HepG2 (cell line): ENCODE data around the gene ATOH8. TPM values are rescaled to one million over a fixed set of nuclear protein-coding genes. Genes with fewer than 3 reads are reported as not detected.

Experiments
- ATAC-seq: fragments of 200-7000 bp; cut with Tn5 transposase; 3 replicates; pipeline ENCODE4 v1.9.1; 2020; ENCODE audit warnings: mild to moderate bottlenecking, moderate library complexity
- BruUV-seq: library from RNA; stranded (reverse); fragments of 400-500 nt; replicated peaks from 2 replicates; lab custom pipeline; 2021; lab: Mats Ljungman, UMichigan
- CTCF ChIA-PET: fragments of 300-600 bp; formaldehyde crosslinking; extraction: SDS; loops from one replicate; lab custom pipeline; 2021; ENCODE audit warnings: low total read pairs, inconsistent platforms, low intra/inter-chr PET ratio; lab: Yijun Ruan, JAX
- POLR2A ChIA-PET: fragments of 350-600 bp; sonication (Branson Sonifier 250); formaldehyde crosslinking; loops from one replicate; lab custom pipeline; 2020; ENCODE audit warnings: antibody characterized with exemption, inconsistent platforms; lab: Yijun Ruan, JAX
- DNase-seq: peaks from one replicate; pipeline ENCODE4 v3.0.0-alpha.2; 2015; ENCODE audit warnings: low spot score
- FAIRE-seq: peaks from 3 replicates; lab custom pipeline; 2011; peaks lifted over from hg19 to GRCh38; lab: Jason Lieb, UNC
- H2AFZ ChIP-seq: one replicate; pipeline ENCODE4 v1.6.1; 2011; ENCODE audit warnings: low read length, inconsistent platforms
- H3K27ac ChIP-seq: fragments of 300-600 bp; 3 replicates; pipeline ENCODE4 v1.8.0; 2011; ENCODE audit warnings: mixed run types, mild to moderate bottlenecking, mixed read lengths, low read length, inconsistent platforms; ENCODE audit not compliant: insufficient read depth; ENCODE audit errors: extremely low read length
- H3K27me3 ChIP-seq, 2 experiments: fragments of 200-600 bp in 1 of 2; 2 replicates in 1 of 2; 3 replicates in 1 of 2; pipeline versions ENCODE4 v1.6.0 to v1.8.0; 2011; ENCODE audit warnings: low read length in 2 of 2, mild to moderate bottlenecking in 2 of 2, moderate library complexity in 2 of 2, inconsistent platforms in 1 of 2; ENCODE audit not compliant: insufficient read depth in 2 of 2, control insufficient read depth in 1 of 2
- H3K36me3 ChIP-seq, 2 experiments: fragments of 200-600 bp in 1 of 2; replicated peaks in 1 of 2; 2 replicates in 1 of 2; 3 replicates in 1 of 2; pipeline versions ENCODE4 v1.5.1 to v1.8.0; 2011; ENCODE audit warnings: low read length in 2 of 2, inconsistent platforms in 1 of 2; ENCODE audit not compliant: insufficient read depth in 2 of 2, control insufficient read depth in 1 of 2
- H3K4me1 ChIP-seq: 2 replicates; pipeline ENCODE4 v1.5.1; 2012; ENCODE audit warnings: low read length, inconsistent platforms; ENCODE audit not compliant: insufficient read depth
- H3K4me2 ChIP-seq: 2 replicates; pipeline ENCODE4 v1.6.0; 2011; ENCODE audit warnings: low read depth, low read length, inconsistent platforms
- H3K4me3 ChIP-seq, 3 experiments: fragments of 200-600 bp in 1 of 3; sonication (generic), shearing (Covaris generic) in 1 of 3; replicated peaks in 1 of 3; 2 replicates each; pipeline ENCODE4 v1.5.1; 2011 to 2016; ENCODE audit warnings: low read length in 3 of 3, inconsistent platforms in 2 of 3, low read depth in 2 of 3, mild to moderate bottlenecking in 2 of 3, control low read depth in 1 of 3, mixed read lengths in 1 of 3; ENCODE audit not compliant: insufficient read depth in 1 of 3
- H3K79me2 ChIP-seq: one replicate; pipeline ENCODE4 v1.6.1; 2011; ENCODE audit warnings: low read length, inconsistent platforms; ENCODE audit not compliant: insufficient read depth
- H3K9ac ChIP-seq: 2 replicates; pipeline ENCODE4 v1.6.0; 2011; ENCODE audit warnings: mild to moderate bottlenecking, low read depth, low read length, inconsistent platforms; ENCODE audit not compliant: insufficient read depth
- H3K9me3 ChIP-seq: 2 replicates; pipeline ENCODE4 v1.5.1; 2012; ENCODE audit warnings: mild to moderate bottlenecking, low read length
- H4K20me1 ChIP-seq: 2 replicates; pipeline ENCODE4 v1.6.0; 2011; ENCODE audit warnings: inconsistent platforms, mild to moderate bottlenecking, low read length, moderate library complexity; ENCODE audit not compliant: insufficient read depth
- CBFB ChIP-seq: sonication (generic); formaldehyde crosslinking; IDR thresholded peaks from 2 replicates; pipeline ENCODE4 v1.4.0; 2020; ENCODE audit warnings: missing genetic modification reagents
- GABPA ChIP-seq, 2 experiments: IDR thresholded peaks; 2 replicates each; pipeline ENCODE4 v1.6.1; 2011 to 2016; ENCODE audit warnings: low read depth in 2 of 2, low read length in 1 of 2, missing biosample characterization in 1 of 2, missing genetic modification characterization in 1 of 2
- HOXA3 ChIP-seq: sonication (generic); formaldehyde crosslinking; IDR thresholded peaks from 2 replicates; pipeline ENCODE4 v1.5.0; 2020; ENCODE audit warnings: missing genetic modification reagents
- ISL2 ChIP-seq: sonication (generic); formaldehyde crosslinking; IDR thresholded peaks from 2 replicates; pipeline ENCODE4 v1.5.0; 2020; ENCODE audit warnings: missing genetic modification reagents
- MBD4 ChIP-seq: IDR thresholded peaks from 2 replicates; pipeline ENCODE4 v1.6.1; 2012; ENCODE audit warnings: low read length, inconsistent platforms, borderline replicate concordance
- NCOA2 ChIP-seq: sonication (generic); formaldehyde crosslinking; IDR thresholded peaks from 2 replicates; pipeline ENCODE4 v1.8.0; 2022; ENCODE audit warnings: inconsistent platforms
- NR2F2 ChIP-seq: IDR thresholded peaks from 2 replicates; pipeline ENCODE4 v1.6.1; 2012; ENCODE audit warnings: low read depth, inconsistent platforms, borderline replicate concordance
- REXO4 ChIP-seq: sonication (generic); formaldehyde crosslinking; IDR thresholded peaks from 2 replicates; pipeline ENCODE4 v1.8.0; 2022; ENCODE audit warnings: missing genetic modification reagents, mild to moderate bottlenecking, borderline replicate concordance
- RFX1 ChIP-seq: fragments of 450-650 bp; IDR thresholded peaks from 2 replicates; pipeline ENCODE4 v1.6.1; 2017
- ZFP90 ChIP-seq: sonication (generic); formaldehyde crosslinking; IDR thresholded peaks from 2 replicates; pipeline ENCODE4 v1.8.0; 2022; ENCODE audit warnings: missing genetic modification reagents, mild to moderate bottlenecking, inconsistent platforms, borderline replicate concordance
- ZNF10 ChIP-seq: sonication (generic); formaldehyde crosslinking; IDR thresholded peaks from 2 replicates; pipeline ENCODE4 v1.4.0; 2020; ENCODE audit warnings: mild to moderate bottlenecking, low read depth, missing genetic modification reagents, borderline replicate concordance
- ZNF598 ChIP-seq: sonication (generic); formaldehyde crosslinking; IDR thresholded peaks from 2 replicates; pipeline ENCODE4 v1.5.1; 2020; ENCODE audit warnings: mild to moderate bottlenecking, missing genetic modification reagents, borderline replicate concordance
- WGBS: methylation state at CpG from one replicate; pipeline ENCODE4 v1.1.6; 2017; ENCODE audit warnings: low lambda C conversion rate; 5-methylcytosine and 5-hydroxymethylcytosine counted together
- in situ Hi-C: cut with HindIII; loops from 2 replicates; pipeline ENCODE4 v1.10.0; 2017; ENCODE audit warnings: low pct_unique_long_range_greater_than_20kb; ENCODE audit not compliant: extremely low pct_ligation_motif_present
- intact Hi-C: fragments of 100-400 bp; cut with micrococcal nuclease; formaldehyde crosslinking; loops from one replicate; pipeline ENCODE4 v1.10.0; 2022; ENCODE audit not compliant: unreplicated experiment
- polyA plus RNA-seq, 8 experiments: library from polyadenylated mRNA; depleted of rRNA in 3 of 8; stranded (reverse) in 7 of 8; unstranded in 1 of 8; fragments of >200 nt; fragmentation: Illumina TruSeq in 4 of 8; extraction: Trizol in 4 of 8; gene quantifications; 2 replicates each; pipeline versions ENCODE4 v1.2.1 to v1.2.3, GENCODE V29; 2011 to 2016; ENCODE audit warnings: low read depth in 4 of 8, missing spikeins in 1 of 8, mixed read lengths in 1 of 8; ENCODE audit not compliant: insufficient read depth in 1 of 8
- total RNA-seq, 5 experiments: library from RNA; depleted of rRNA; stranded (reverse); fragments of >200 nt; fragmentation: Illumina TruSeq; extraction: Trizol; gene quantifications; 2 replicates each; pipeline ENCODE4 v1.2.3, GENCODE V29; 2016; ENCODE audit warnings: low read depth in 1 of 5
- TF ChIP-seq, protein P1 (sequence below): sonication (generic); formaldehyde crosslinking; IDR thresholded peaks from 2 replicates; pipeline ENCODE4 v1.8.1; 2023; ENCODE audit warnings: missing genetic modification reagents, mild to moderate bottlenecking, borderline replicate concordance
- TF ChIP-seq, protein P2 (sequence below): sonication (generic); formaldehyde crosslinking; IDR thresholded peaks from 2 replicates; pipeline ENCODE4 v1.4.0; 2020; ENCODE audit warnings: mild to moderate bottlenecking, missing genetic modification reagents, borderline replicate concordance

ATOH8 gene
- total and polyA plus RNA-seq, 2 of the 13 experiments (the other 11 are each of a cell fraction or from before 2014, with no cell fraction given): 0.13 to 0.61 TPM

DNA sequence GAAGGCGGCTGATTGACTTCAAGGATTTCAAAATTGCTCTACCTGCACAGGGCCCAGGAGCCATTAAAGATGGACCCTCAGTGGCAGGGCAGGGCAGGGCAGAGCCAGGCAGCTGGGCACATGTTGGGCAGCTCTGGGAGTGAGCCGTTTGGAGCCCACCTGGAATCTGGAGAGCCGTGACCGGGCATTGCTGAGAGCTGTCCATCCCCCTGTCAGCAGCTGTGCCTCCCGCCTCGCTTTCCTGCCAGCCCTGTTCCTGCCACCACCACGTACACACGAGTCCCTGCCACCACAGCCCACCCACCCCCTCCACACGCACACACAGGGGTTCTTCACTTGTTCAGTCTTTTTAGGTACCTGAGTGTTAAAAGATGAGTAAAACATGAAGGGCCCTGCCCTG, 22.9 kb downstream of the ATOH8 start:
- H3K9me3 ChIP-seq: no peaks in the 10 kb centered on the region
- 93% methylated on average over 9 of the region's 9 CpGs for WGBS

More for the DNA sequence above, 22.9 kb downstream of the ATOH8 start:
- H3K4me2 ChIP-seq: no peak overlapping the region
- CTCF ChIA-PET: no interaction called here
- H3K4me1 ChIP-seq: peaks cover 43% of the 10 kb centered on the region
- FAIRE-seq (no peak), DNase-seq (no peak), ATAC-seq (no peak)
- no peaks in the 10 kb centered on the region for H3K36me3 ChIP-seq
- no peak overlapping the region for H2AFZ ChIP-seq
- intact Hi-C loops: no loop called here
- TF ChIP-seq GABPA (IDR thresholded peaks at IDR 0.05; ENCODE audit: low read depth, low read length): no peak
- no peak for TF ChIP-seq GABPA (CRISPR knock-in tag; IDR thresholded peaks at IDR 0.05; ENCODE audit: low read depth)
- TF ChIP-seq CBFB (CRISPR knock-in tag): no peak
- TF ChIP-seq NR2F2: no peak
- TF ChIP-seq, protein P1, sequence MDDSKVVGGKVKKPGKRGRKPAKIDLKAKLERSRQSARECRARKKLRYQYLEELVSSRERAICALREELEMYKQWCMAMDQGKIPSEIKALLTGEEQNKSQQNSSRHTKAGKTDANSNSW (CRISPR knock-in tag): no peak
- TF ChIP-seq MBD4: no peak
- TF ChIP-seq ZFP90 (CRISPR knock-in tag): no peak
- no peak for TF ChIP-seq ZNF10 (CRISPR knock-in tag)
- no peak for TF ChIP-seq RFX1
- TF ChIP-seq ZNF598 (CRISPR knock-in tag): no peak
- no peak for TF ChIP-seq ISL2 (CRISPR knock-in tag)
- TF ChIP-seq REXO4 (CRISPR knock-in tag): no peak
- no peak for TF ChIP-seq HOXA3 (CRISPR knock-in tag)
- no peak for TF ChIP-seq NCOA2 (CRISPR knock-in tag)
- TF ChIP-seq, protein P2, sequence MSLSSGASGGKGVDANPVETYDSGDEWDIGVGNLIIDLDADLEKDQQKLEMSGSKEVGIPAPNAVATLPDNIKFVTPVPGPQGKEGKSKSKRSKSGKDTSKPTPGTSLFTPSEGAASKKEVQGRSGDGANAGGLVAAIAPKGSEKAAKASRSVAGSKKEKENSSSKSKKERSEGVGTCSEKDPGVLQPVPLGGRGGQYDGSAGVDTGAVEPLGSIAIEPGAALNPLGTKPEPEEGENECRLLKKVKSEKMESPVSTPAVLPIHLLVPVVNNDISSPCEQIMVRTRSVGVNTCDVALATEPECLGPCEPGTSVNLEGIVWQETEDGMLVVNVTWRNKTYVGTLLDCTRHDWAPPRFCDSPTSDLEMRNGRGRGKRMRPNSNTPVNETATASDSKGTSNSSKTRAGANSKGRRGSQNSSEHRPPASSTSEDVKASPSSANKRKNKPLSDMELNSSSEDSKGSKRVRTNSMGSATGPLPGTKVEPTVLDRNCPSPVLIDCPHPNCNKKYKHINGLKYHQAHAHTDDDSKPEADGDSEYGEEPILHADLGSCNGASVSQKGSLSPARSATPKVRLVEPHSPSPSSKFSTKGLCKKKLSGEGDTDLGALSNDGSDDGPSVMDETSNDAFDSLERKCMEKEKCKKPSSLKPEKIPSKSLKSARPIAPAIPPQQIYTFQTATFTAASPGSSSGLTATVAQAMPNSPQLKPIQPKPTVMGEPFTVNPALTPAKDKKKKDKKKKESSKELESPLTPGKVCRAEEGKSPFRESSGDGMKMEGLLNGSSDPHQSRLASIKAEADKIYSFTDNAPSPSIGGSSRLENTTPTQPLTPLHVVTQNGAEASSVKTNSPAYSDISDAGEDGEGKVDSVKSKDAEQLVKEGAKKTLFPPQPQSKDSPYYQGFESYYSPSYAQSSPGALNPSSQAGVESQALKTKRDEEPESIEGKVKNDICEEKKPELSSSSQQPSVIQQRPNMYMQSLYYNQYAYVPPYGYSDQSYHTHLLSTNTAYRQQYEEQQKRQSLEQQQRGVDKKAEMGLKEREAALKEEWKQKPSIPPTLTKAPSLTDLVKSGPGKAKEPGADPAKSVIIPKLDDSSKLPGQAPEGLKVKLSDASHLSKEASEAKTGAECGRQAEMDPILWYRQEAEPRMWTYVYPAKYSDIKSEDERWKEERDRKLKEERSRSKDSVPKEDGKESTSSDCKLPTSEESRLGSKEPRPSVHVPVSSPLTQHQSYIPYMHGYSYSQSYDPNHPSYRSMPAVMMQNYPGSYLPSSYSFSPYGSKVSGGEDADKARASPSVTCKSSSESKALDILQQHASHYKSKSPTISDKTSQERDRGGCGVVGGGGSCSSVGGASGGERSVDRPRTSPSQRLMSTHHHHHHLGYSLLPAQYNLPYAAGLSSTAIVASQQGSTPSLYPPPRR (CRISPR knock-in tag): no peak
- in situ Hi-C loops: no loop called here
- H3K27ac ChIP-seq: no peak overlapping the region
- H3K9ac ChIP-seq: no peak overlapping the region
- no peaks in the 10 kb centered on the region for H3K79me2 ChIP-seq
- no peaks in the 10 kb centered on the region for H3K27me3 ChIP-seq
- POLR2A ChIA-PET: interaction anchor here (1.8 kb wide), 1 partner anchor 15 kb away, joined by 4 read pairs; no protein-coding TSS in a partner anchor
- H3K4me3 ChIP-seq: no peak overlapping the region
- BruUV-seq: no TSS peak
- no peaks in the 10 kb centered on the region for H4K20me1 ChIP-seq
